Measurements from ENCODE around the gene NEMP1. TPM values are rescaled to one million over a fixed set of nuclear protein-coding genes. Genes with fewer than 3 reads are reported as not detected.
"Not testable (repeated sequence)": the region's sequence is repeated elsewhere in the genome, so short reads cannot be mapped to it uniquely, and the experiment has no call there.

NEMP1 gene
- total and polyA plus RNA-seq, 2 donors = 9.5 to 19.5 TPM

GRCh38 chr12:57031789-57032188 lies 46.8 kb downstream of the NEMP1 start:
- Histone ChIP-seq H3K4me1 (ENCODE audit: control insufficient read depth in 2 of 2, insufficient read depth in 2 of 2, low read length in 2 of 2) (peaks cover 37 to 53% of the 10 kb centered on the region in 2 donors), H3K27me3 (ENCODE audit: control insufficient read depth in 2 of 2, insufficient read depth in 1 of 2, low read length in 1 of 2) (no peaks in the 10 kb centered on the region), H3K9me3 (ENCODE audit: control insufficient read depth in 2 of 2, insufficient read depth in 1 of 2, low read length in 1 of 2) (no peaks in the 10 kb centered on the region), H3K27ac (ENCODE audit: low read depth in 1 of 2, low read length in 1 of 2) (peak overlapping the region in 1 of 2 donors; percentile 81), H3K36me3 (ENCODE audit: control insufficient read depth in 2 of 2, insufficient read depth in 2 of 2, low read length in 1 of 2) (no peaks in the 10 kb centered on the region), H3K4me3 (ENCODE audit: low read length in 2 of 2) (no peak overlapping the region)
- no peak for DNase-seq (ENCODE audit: low read depth in 6 of 9, low spot score in 9 of 9)
- 98% methylated on average over 7 of the region's 7 CpGs for WGBS

GRCh38 chr12:57031138-57031725 lies 47.4 kb downstream of the NEMP1 start:
- Histone ChIP-seq H3K4me3 (ENCODE audit: low read length in 2 of 2) (no peak overlapping the region), H3K9me3 (ENCODE audit: control insufficient read depth in 2 of 2, insufficient read depth in 1 of 2, low read length in 1 of 2) (no peaks in the 10 kb centered on the region), H3K27ac (ENCODE audit: low read depth in 1 of 2, low read length in 1 of 2) (peak overlapping the region; percentile 78 to 81), H3K4me1 (ENCODE audit: control insufficient read depth in 2 of 2, insufficient read depth in 2 of 2, low read length in 2 of 2) (peaks cover 37 to 58% of the 10 kb centered on the region in 2 donors), H3K27me3 (ENCODE audit: control insufficient read depth in 2 of 2, insufficient read depth in 1 of 2, low read length in 1 of 2) (no peaks in the 10 kb centered on the region), H3K36me3 (ENCODE audit: control insufficient read depth in 2 of 2, insufficient read depth in 2 of 2, low read length in 1 of 2) (no peaks in the 10 kb centered on the region)
- peak in 7 of 9 donors; percentile 46 to 82 (median 55) for DNase-seq (ENCODE audit: low read depth in 6 of 9, low spot score in 9 of 9)
- 0% methylated on average over 2 of the region's 2 CpGs for WGBS

- peak in 1 of 9 donors; percentile 15 for DNase-seq (ENCODE audit: low read depth in 6 of 9, low spot score in 9 of 9)
- H3K4me3 ChIP-seq (ENCODE audit: low read length in 2 of 2) = no peak overlapping the region
- peak overlapping the region in 1 of 2 donors; percentile 82 for H3K27ac ChIP-seq (ENCODE audit: low read depth in 1 of 2, low read length in 1 of 2)
- no peaks in the 10 kb centered on the region for H3K9me3 ChIP-seq (ENCODE audit: control insufficient read depth in 2 of 2, insufficient read depth in 1 of 2, low read length in 1 of 2)
- no peaks in the 10 kb centered on the region for H3K36me3 ChIP-seq (ENCODE audit: control insufficient read depth in 2 of 2, insufficient read depth in 2 of 2, low read length in 1 of 2)
- H3K4me1 ChIP-seq (ENCODE audit: control insufficient read depth in 2 of 2, insufficient read depth in 2 of 2, low read length in 2 of 2) = peaks cover 37 to 61% of the 10 kb centered on the region in 2 donors
- no peaks in the 10 kb centered on the region for H3K27me3 ChIP-seq (ENCODE audit: control insufficient read depth in 2 of 2, insufficient read depth in 1 of 2, low read length in 1 of 2)
- 75% methylated on average over 7 of the region's 7 CpGs for WGBS
Observed at GRCh38 chr12:57029457-57029856, 49.1 kb downstream of the NEMP1 start.

DNA sequence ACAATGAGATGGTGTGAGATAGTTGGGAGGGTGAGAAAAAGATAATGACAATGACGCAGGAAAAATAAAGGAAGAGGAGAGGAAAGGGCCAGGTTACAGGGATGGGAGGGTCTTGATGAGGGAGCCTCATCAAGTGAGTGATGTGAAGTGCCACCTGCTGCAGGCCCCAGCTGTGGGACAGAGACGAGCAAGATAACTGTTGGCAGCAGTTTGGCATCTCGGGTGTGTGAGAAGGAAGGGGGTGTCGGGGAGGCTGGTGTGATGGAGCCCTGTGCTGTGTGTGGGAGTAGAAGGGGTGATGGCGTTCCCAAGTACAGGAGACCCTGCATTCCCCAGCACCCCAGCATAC lies 50.8 kb downstream of the NEMP1 start:
- WGBS = 15% methylated on average over 5 of the region's 5 CpGs
- H3K36me3 ChIP-seq (ENCODE audit: control insufficient read depth in 2 of 2, insufficient read depth in 2 of 2, low read length in 1 of 2) = no peaks in the 10 kb centered on the region
- H3K27ac ChIP-seq (ENCODE audit: low read depth in 1 of 2, low read length in 1 of 2) = peak overlapping the region in 1 of 2 donors; percentile 82
- H3K4me1 ChIP-seq (ENCODE audit: control insufficient read depth in 2 of 2, insufficient read depth in 2 of 2, low read length in 2 of 2) = peaks cover 37 to 61% of the 10 kb centered on the region in 2 donors
- peak in 4 of 9 donors; percentile 54 to 78 (median 60) for DNase-seq (ENCODE audit: low read depth in 6 of 9, low spot score in 9 of 9)
- no peaks in the 10 kb centered on the region for H3K9me3 ChIP-seq (ENCODE audit: control insufficient read depth in 2 of 2, insufficient read depth in 1 of 2, low read length in 1 of 2)
- no peaks in the 10 kb centered on the region for H3K27me3 ChIP-seq (ENCODE audit: control insufficient read depth in 2 of 2, insufficient read depth in 1 of 2, low read length in 1 of 2)
- no peak overlapping the region for H3K4me3 ChIP-seq (ENCODE audit: low read length in 2 of 2)

DNA sequence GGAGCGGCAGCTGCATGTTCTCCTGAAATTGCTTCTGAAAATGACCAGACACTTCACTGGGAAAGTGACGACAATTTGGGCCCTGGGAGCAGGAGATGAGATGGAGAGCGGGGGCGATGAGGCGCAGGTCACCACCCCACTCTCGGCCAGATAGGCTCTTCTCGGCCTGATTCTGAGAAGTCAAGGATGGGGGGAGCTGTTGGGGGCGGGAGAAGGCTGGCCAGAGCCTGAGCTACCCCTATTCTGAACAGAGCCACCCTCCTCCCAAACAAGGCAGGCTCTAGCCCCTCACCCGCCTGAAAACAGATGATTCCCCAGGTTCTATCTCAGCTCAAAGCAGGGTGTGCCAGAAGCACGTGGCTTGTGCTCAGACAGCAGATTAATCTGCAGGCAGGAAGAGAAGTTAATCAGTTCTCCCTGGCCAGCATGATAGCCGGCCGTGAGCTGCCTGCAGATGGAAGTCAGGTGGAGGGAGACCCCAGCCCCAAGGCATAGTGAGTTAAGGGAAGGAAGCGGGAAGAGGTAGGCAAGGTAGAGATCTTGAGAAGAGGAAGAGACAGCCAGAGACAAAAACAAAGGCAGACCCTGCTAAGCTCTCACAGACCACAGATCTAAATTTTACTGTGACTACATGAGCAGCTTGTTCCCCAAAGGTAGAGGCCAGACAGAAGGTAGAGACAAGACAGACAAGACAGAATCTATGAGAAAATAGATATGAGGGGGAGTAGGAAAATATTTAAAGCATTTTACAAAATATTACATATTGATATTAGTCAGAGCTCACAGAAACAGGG lies 51.4 kb downstream of the NEMP1 start:
- no peaks in the 10 kb centered on the region for H3K36me3 ChIP-seq (ENCODE audit: control insufficient read depth in 2 of 2, insufficient read depth in 2 of 2, low read length in 1 of 2)
- H3K9me3 ChIP-seq (ENCODE audit: control insufficient read depth in 2 of 2, insufficient read depth in 1 of 2, low read length in 1 of 2) = no peaks in the 10 kb centered on the region
- 66% methylated on average over 13 of the region's 13 CpGs for WGBS
- H3K4me3 ChIP-seq (ENCODE audit: low read length in 2 of 2) = no peak overlapping the region
- DNase-seq (ENCODE audit: low read depth in 6 of 9, low spot score in 9 of 9) = peak in 1 of 9 donors; percentile 56
- H3K4me1 ChIP-seq (ENCODE audit: control insufficient read depth in 2 of 2, insufficient read depth in 2 of 2, low read length in 2 of 2) = peaks cover 37 to 61% of the 10 kb centered on the region in 2 donors
- peak overlapping the region in 1 of 2 donors; percentile 82 for H3K27ac ChIP-seq (ENCODE audit: low read depth in 1 of 2, low read length in 1 of 2)
- H3K27me3 ChIP-seq (ENCODE audit: control insufficient read depth in 2 of 2, insufficient read depth in 1 of 2, low read length in 1 of 2) = no peaks in the 10 kb centered on the region

DNA sequence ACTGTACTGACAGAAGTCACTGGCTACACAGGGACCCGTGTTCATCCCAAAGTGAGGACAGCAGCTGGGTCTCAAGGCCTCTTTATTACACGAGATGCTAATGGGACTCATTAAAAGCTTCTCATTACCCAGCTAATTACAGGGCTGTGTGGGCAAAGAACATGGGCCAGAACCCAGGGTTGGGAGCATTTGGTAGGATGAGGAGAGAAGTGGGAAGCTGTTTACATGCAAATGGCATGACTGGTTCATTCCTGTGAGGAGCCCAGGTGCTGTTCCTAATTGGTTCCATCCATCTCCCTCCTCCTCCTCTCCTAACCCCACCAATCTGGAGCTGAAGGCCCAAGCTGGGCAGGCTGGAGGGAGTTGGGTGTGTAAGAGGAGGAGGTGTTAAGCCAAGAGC lies 53.4 kb downstream of the NEMP1 start:
- H3K27me3 ChIP-seq (ENCODE audit: control insufficient read depth in 2 of 2, insufficient read depth in 1 of 2, low read length in 1 of 2) = no peaks in the 10 kb centered on the region
- H3K27ac ChIP-seq (ENCODE audit: low read depth in 1 of 2, low read length in 1 of 2) = no peak overlapping the region
- DNase-seq (ENCODE audit: low read depth in 6 of 9, low spot score in 9 of 9) = no peak
- no peak overlapping the region for H3K4me3 ChIP-seq (ENCODE audit: low read length in 2 of 2)
- WGBS = 96% methylated on average over 2 of the region's 2 CpGs
- peaks cover 26 to 46% of the 10 kb centered on the region in 2 donors for H3K4me1 ChIP-seq (ENCODE audit: control insufficient read depth in 2 of 2, insufficient read depth in 2 of 2, low read length in 2 of 2)
- no peaks in the 10 kb centered on the region for H3K36me3 ChIP-seq (ENCODE audit: control insufficient read depth in 2 of 2, insufficient read depth in 2 of 2, low read length in 1 of 2)
- H3K9me3 ChIP-seq (ENCODE audit: control insufficient read depth in 2 of 2, insufficient read depth in 1 of 2, low read length in 1 of 2) = no peaks in the 10 kb centered on the region

DNA sequence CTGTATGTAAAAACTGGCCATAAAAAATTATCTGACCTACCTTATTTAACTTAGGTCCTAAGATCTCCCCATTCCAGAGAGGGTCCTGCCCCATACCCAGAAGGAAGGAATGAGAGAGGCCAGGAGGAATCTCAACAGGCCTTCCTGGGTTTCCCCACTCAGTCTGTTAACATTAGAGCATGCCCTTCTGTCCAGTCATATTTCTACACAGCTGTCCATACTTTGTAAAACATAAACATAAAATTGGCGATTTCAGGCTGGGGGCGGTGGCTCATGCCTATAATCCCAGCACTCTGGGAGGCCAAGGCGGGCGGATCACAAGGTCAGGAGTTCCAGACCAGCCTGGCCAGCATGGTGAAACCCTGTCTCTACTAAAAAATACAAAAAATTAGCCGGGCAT lies 56.3 kb downstream of the NEMP1 start:
- 97% methylated on average over 5 of the region's 5 CpGs for WGBS
- not testable (repeated sequence) for H3K27me3 ChIP-seq (ENCODE audit: control insufficient read depth in 2 of 2, insufficient read depth in 1 of 2, low read length in 1 of 2); DNase-seq (ENCODE audit: low read depth in 6 of 9, low spot score in 9 of 9); H3K36me3 ChIP-seq (ENCODE audit: control insufficient read depth in 2 of 2, insufficient read depth in 2 of 2, low read length in 1 of 2); H3K27ac ChIP-seq (ENCODE audit: low read depth in 1 of 2, low read length in 1 of 2); H3K4me3 ChIP-seq (ENCODE audit: low read length in 2 of 2); H3K9me3 ChIP-seq (ENCODE audit: control insufficient read depth in 2 of 2, insufficient read depth in 1 of 2, low read length in 1 of 2)
- peaks cover 3 to 17% of the 10 kb centered on the region in 2 donors for H3K4me1 ChIP-seq (ENCODE audit: control insufficient read depth in 2 of 2, insufficient read depth in 2 of 2, low read length in 2 of 2)

- DNase-seq (ENCODE audit: low read depth in 6 of 9, low spot score in 9 of 9) = no peak
- WGBS = 93% methylated on average over 9 of the region's 9 CpGs
- no peaks in the 10 kb centered on the region for H3K27me3 ChIP-seq (ENCODE audit: control insufficient read depth in 2 of 2, insufficient read depth in 1 of 2, low read length in 1 of 2)
Observed at GRCh38 chr12:57019983-57020719, 58.4 kb downstream of the NEMP1 start.

GRCh38 chr12:57018906-57019305 lies 59.7 kb downstream of the NEMP1 start:
- H3K36me3 ChIP-seq (ENCODE audit: control insufficient read depth in 2 of 2, insufficient read depth in 2 of 2, low read length in 1 of 2) = no peaks in the 10 kb centered on the region
- H3K27me3 ChIP-seq (ENCODE audit: control insufficient read depth in 2 of 2, insufficient read depth in 1 of 2, low read length in 1 of 2) = no peaks in the 10 kb centered on the region
- H3K4me3 ChIP-seq (ENCODE audit: low read length in 2 of 2) = no peak overlapping the region
- no peak overlapping the region for H3K27ac ChIP-seq (ENCODE audit: low read depth in 1 of 2, low read length in 1 of 2)
- DNase-seq (ENCODE audit: low read depth in 6 of 9, low spot score in 9 of 9) = no peak
- no peaks in the 10 kb centered on the region for H3K9me3 ChIP-seq (ENCODE audit: control insufficient read depth in 2 of 2, insufficient read depth in 1 of 2, low read length in 1 of 2)
- H3K4me1 ChIP-seq (ENCODE audit: control insufficient read depth in 2 of 2, insufficient read depth in 2 of 2, low read length in 2 of 2) = peaks cover 0 to 17% of the 10 kb centered on the region in 2 donors
- 98% methylated on average over 1 of the region's 1 CpG for WGBS

More at GRCh38 chr12:57019983-57020719, 58.4 kb downstream of the NEMP1 start:
- Histone ChIP-seq H3K4me1 (ENCODE audit: control insufficient read depth in 2 of 2, insufficient read depth in 2 of 2, low read length in 2 of 2) (peaks cover 0 to 11% of the 10 kb centered on the region in 2 donors), H3K4me3 (ENCODE audit: low read length in 2 of 2) (no peak overlapping the region), H3K9me3 (ENCODE audit: control insufficient read depth in 2 of 2, insufficient read depth in 1 of 2, low read length in 1 of 2) (no peaks in the 10 kb centered on the region), H3K27ac (ENCODE audit: low read depth in 1 of 2, low read length in 1 of 2) (no peak overlapping the region), H3K36me3 (ENCODE audit: control insufficient read depth in 2 of 2, insufficient read depth in 2 of 2, low read length in 1 of 2) (no peaks in the 10 kb centered on the region)

All from thymus (tissue), 11 donors.